Epithelial cell of proximal tubule (primary cell): ENCODE measurements around the gene ABCB1. TPM values are rescaled to one million over a fixed set of nuclear protein-coding genes. Genes with fewer than 3 reads are reported as not detected.

Experiments used
- DNase-seq: peaks from one replicate; pipeline ENCODE4 v3.0.0-alpha.2; 2011; ENCODE audit warnings: low read depth
- H3K4me3 ChIP-seq: 2 replicates; pipeline ENCODE4 v1.5.1; 2011; ENCODE audit warnings: low read depth, mild to moderate bottlenecking, low read length
- total RNA-seq: library from RNA; depleted of rRNA; stranded (reverse); fragments of >200 nt; gene quantifications from 2 replicates; pipeline ENCODE4 v1.2.3, GENCODE V29; 2015
- TF ChIP-seq, protein P1 (sequence below): conservative IDR thresholded peaks from 2 replicates; pipeline ENCODE4 v1.5.1; 2012; ENCODE audit warnings: low read depth, mild to moderate bottlenecking, low read length

Gene ABCB1
- total RNA-seq, 1 donor from 2014 or later: 13.3 TPM

GRCh38 chr7:87598234-87599009, 2.3 kb downstream of the ABCB1 start:
- TF ChIP-seq, protein P1, sequence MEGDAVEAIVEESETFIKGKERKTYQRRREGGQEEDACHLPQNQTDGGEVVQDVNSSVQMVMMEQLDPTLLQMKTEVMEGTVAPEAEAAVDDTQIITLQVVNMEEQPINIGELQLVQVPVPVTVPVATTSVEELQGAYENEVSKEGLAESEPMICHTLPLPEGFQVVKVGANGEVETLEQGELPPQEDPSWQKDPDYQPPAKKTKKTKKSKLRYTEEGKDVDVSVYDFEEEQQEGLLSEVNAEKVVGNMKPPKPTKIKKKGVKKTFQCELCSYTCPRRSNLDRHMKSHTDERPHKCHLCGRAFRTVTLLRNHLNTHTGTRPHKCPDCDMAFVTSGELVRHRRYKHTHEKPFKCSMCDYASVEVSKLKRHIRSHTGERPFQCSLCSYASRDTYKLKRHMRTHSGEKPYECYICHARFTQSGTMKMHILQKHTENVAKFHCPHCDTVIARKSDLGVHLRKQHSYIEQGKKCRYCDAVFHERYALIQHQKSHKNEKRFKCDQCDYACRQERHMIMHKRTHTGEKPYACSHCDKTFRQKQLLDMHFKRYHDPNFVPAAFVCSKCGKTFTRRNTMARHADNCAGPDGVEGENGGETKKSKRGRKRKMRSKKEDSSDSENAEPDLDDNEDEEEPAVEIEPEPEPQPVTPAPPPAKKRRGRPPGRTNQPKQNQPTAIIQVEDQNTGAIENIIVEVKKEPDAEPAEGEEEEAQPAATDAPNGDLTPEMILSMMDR: no peak
- peak overlapping the region; percentile 34 for H3K4me3 ChIP-seq
- no peak for DNase-seq

GRCh38 chr7:87596696-87597095, 4.0 kb downstream of the ABCB1 start:
- TF ChIP-seq, protein P1: no peak
- no peak for DNase-seq

GRCh38 chr7:87596136-87596535, 4.5 kb downstream of the ABCB1 start:
- TF ChIP-seq, protein P1: no peak
- no peak for DNase-seq
- H3K4me3 ChIP-seq: no peak overlapping the region

More at GRCh38 chr7:87596696-87597095, 4.0 kb downstream of the ABCB1 start:
- no peak overlapping the region for H3K4me3 ChIP-seq

GRCh38 chr7:87592300-87592699, 8.4 kb downstream of the ABCB1 start:
- TF ChIP-seq, protein P1: no peak
- no peak for DNase-seq
- H3K4me3 ChIP-seq: no peak overlapping the region

DNA sequence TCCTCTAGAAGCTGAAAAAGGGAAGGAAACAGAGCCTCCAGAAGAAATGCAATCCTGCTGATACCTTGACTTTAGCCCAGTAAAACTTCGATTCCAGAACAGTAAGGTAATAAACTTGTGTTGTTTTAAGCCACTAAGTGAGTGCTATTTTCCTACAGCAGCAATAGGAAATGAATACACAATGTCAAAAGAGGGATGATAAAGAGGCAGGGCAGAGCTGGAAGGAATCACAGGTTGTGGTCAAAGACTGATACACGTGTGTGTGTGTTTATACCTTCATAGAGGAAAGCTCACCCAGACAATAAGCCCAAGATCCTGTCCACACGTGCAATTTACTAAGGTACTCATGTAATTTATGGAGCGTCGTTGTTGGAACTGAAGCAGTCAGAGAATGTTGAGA, 9.5 kb downstream of the ABCB1 start:
- TF ChIP-seq, protein P1: no peak
- no peak for DNase-seq
- no peak overlapping the region for H3K4me3 ChIP-seq

DNA sequence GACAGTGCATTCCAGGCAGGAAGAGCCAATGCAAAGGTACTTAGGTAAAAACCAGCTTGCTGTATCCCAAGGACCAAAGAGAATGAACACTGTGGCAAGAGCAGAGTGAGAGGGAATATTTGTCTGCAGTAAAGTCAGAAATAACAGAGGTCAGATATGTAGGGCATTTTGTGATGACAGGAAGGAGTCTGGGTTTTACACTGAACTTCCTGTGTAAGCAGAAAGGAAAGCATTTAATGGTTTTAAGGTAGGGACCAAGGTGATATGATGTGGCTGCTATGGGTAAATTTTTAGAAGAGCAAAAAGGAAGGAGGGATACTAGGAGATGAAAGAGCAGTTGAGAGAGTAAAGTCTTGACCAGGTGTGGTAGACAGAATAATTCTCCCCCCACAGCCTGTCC, 10.1 kb downstream of the ABCB1 start:
- H3K4me3 ChIP-seq: no peak overlapping the region
- TF ChIP-seq, protein P1: no peak
- DNase-seq: no peak

DNA sequence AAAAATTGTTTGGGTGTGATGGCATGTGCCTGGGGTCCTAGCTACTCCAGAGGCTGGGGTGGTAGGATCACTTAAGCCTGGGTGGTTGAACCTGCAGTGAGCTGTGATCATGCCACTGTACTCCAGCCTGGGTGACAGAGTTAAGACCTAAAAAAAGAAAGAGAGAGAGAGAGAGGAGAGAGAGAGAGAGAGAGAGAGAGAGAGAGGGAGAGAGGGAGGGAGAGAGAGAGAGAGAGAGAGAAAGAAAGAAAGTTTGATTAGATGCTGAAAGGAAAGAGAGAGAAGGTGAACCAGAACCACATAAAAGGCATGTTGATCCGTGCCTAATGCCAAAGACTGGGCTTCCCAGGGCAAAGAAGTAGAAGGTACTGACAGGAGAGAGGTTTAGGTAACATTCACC, 11.1 kb downstream of the ABCB1 start:
- TF ChIP-seq, protein P1: no peak
- no peak overlapping the region for H3K4me3 ChIP-seq
- DNase-seq: no peak
